K562 (cell line): ENCODE measurements around the gene ANAPC13. TPM values are rescaled to one million over a fixed set of nuclear protein-coding genes. Genes with fewer than 3 reads are reported as not detected.

Experiments used
- ATAC-seq: fragments of 200-7000 bp; cut with Tn5 transposase; 3 replicates; pipeline ENCODE4 v1.9.1; 2020; ENCODE audit warnings: moderate library complexity
- BruUV-seq: library from RNA; stranded (reverse); fragments of 400-500 nt; replicated peaks from 2 replicates; lab custom pipeline; 2021; lab: Mats Ljungman, UMichigan
- CTCF ChIA-PET: fragments of 300-600 bp; formaldehyde crosslinking; extraction: SDS; loops from one replicate; lab custom pipeline; 2021; ENCODE audit warnings: low intra/inter-chr PET ratio; lab: Yijun Ruan, JAX
- POLR2A ChIA-PET: fragments of 300-600, 350-650 bp; sonication (Branson Sonifier 250); formaldehyde crosslinking; extraction: SDS; loops from one replicate; lab custom pipeline; 2021; ENCODE audit warnings: antibody characterized with exemption, inconsistent platforms; lab: Yijun Ruan, JAX
- DNase-seq, 4 experiments: peaks; one replicate each; pipeline versions ENCODE4 v3.0.0 to v3.0.0-alpha.2; 2011 to 2018; ENCODE audit warnings: low spot score in 3 of 4, mixed read lengths in 3 of 4; ENCODE audit errors: extremely low read depth in 1 of 4
- FAIRE-seq: peaks from 2 replicates; lab custom pipeline; 2011; peaks lifted over from hg19 to GRCh38; lab: Jason Lieb, UNC
- H2AFZ ChIP-seq: 2 replicates; pipeline ENCODE4 v1.6.0; 2011; ENCODE audit warnings: low read depth, low read length, control low read depth, inconsistent platforms
- H3K27ac ChIP-seq: fragments of 200-600 bp; 3 replicates; pipeline ENCODE4 v1.8.0; 2011; ENCODE audit warnings: low read depth, mild to moderate bottlenecking, control low read depth, inconsistent platforms, low read length, moderate library complexity, mixed read lengths; ENCODE audit errors: extremely low read depth
- H3K27me3 ChIP-seq, 2 experiments: fragments of 300-600 bp in 1 of 2; 2 replicates in 1 of 2; 3 replicates in 1 of 2; pipeline versions ENCODE4 v1.6.0 to v1.8.0; 2011; ENCODE audit warnings: inconsistent platforms in 2 of 2, low read length in 2 of 2, mild to moderate bottlenecking in 1 of 2, mixed read lengths in 1 of 2, moderate library complexity in 1 of 2; ENCODE audit not compliant: control insufficient read depth in 2 of 2, insufficient read depth in 2 of 2
- H3K36me3 ChIP-seq: fragments of 300-600 bp; 3 replicates; pipeline ENCODE4 v1.8.0; 2011; ENCODE audit warnings: mild to moderate bottlenecking, low read length, inconsistent platforms; ENCODE audit not compliant: control insufficient read depth, insufficient read depth
- H3K4me1 ChIP-seq, 2 experiments: fragments of 200-600 bp in 1 of 2; replicated peaks in 1 of 2; 2 replicates in 1 of 2; 3 replicates in 1 of 2; pipeline versions ENCODE4 v1.5.1 to v1.8.0; 2011; ENCODE audit warnings: inconsistent platforms in 2 of 2, low read length in 2 of 2, mild to moderate bottlenecking in 1 of 2, mixed read lengths in 1 of 2, moderate library complexity in 1 of 2; ENCODE audit not compliant: control insufficient read depth in 2 of 2, insufficient read depth in 2 of 2
- H3K4me2 ChIP-seq: 2 replicates; pipeline ENCODE4 v1.6.1; 2011; ENCODE audit warnings: low read length, control low read depth, inconsistent platforms, mixed read lengths; ENCODE audit not compliant: insufficient read depth
- H3K4me3 ChIP-seq: fragments of 200-600 bp; sonication (generic), shearing (Covaris generic); 2 replicates; pipeline ENCODE4 v1.5.1; 2016; ENCODE audit warnings: control low read depth, inconsistent platforms
- H3K79me2 ChIP-seq: fragments of 200-600 bp; 3 replicates; pipeline ENCODE4 v1.8.0; 2011; ENCODE audit warnings: low read length, inconsistent platforms; ENCODE audit not compliant: control insufficient read depth, insufficient read depth
- H3K9ac ChIP-seq, 2 experiments: 2 replicates each; pipeline versions ENCODE4 v1.6.0 to v1.6.1; 2011; ENCODE audit warnings: low read depth in 2 of 2, low read length in 2 of 2, control low read depth in 1 of 2, inconsistent platforms in 1 of 2, mild to moderate bottlenecking in 1 of 2, mixed read lengths in 1 of 2; ENCODE audit not compliant: insufficient read depth in 1 of 2
- H3K9me1 ChIP-seq: one replicate; pipeline ENCODE4 v1.6.0; 2011; ENCODE audit warnings: inconsistent platforms, mild to moderate bottlenecking, low read length, moderate library complexity; ENCODE audit not compliant: control insufficient read depth, insufficient read depth
- H3K9me3 ChIP-seq: replicated peaks from 2 replicates; pipeline ENCODE4 v1.5.1; 2011; ENCODE audit warnings: low read depth, low read length, inconsistent platforms; ENCODE audit not compliant: control insufficient read depth, insufficient read depth
- H4K20me1 ChIP-seq: replicated peaks from 2 replicates; pipeline ENCODE4 v1.6.1; 2011; ENCODE audit warnings: low read length, inconsistent platforms, mixed read lengths; ENCODE audit not compliant: control insufficient read depth, insufficient read depth
- ARHGAP35 ChIP-seq: fragments of 450-650 bp; IDR thresholded peaks from 2 replicates; pipeline ENCODE4 v1.6.1; 2018; ENCODE audit not compliant: partially characterized antibody
- ATF7 ChIP-seq: fragments of 450-650 bp; IDR thresholded peaks from 2 replicates; pipeline ENCODE4 v1.7.1; 2014; ENCODE audit warnings: mild to moderate bottlenecking, moderate library complexity
- CHD4 ChIP-seq: fragments of 200-600 bp; sonication (generic); IDR thresholded peaks from 3 replicates; pipeline ENCODE4 v1.6.1; 2012; ENCODE audit warnings: low read depth, mild to moderate bottlenecking, mixed read lengths, low read length, inconsistent platforms; ENCODE audit not compliant: insufficient read depth, insufficient replicate concordance, poor library complexity, severe bottlenecking
- MEIS2 ChIP-seq: fragments of 450-650 bp; IDR thresholded peaks from 2 replicates; pipeline ENCODE4 v1.6.1; 2014; ENCODE audit warnings: mild to moderate bottlenecking; ENCODE audit not compliant: partially characterized antibody
- MTF1 ChIP-seq: fragments of 250-450 bp; sonication (Bioruptor Pico); IDR thresholded peaks from 2 replicates; pipeline ENCODE4 v1.9.0; 2021; ENCODE audit warnings: moderate library complexity, mild to moderate bottlenecking, inconsistent platforms, borderline replicate concordance
- PHF20 ChIP-seq: fragments of 450-650 bp; IDR thresholded peaks from 2 replicates; pipeline ENCODE4 v1.6.1; 2018; ENCODE audit not compliant: partially characterized antibody
- POLR2H ChIP-seq: IDR thresholded peaks from 2 replicates; pipeline ENCODE4 v1.6.1; 2016; ENCODE audit warnings: missing genetic modification characterization, low read depth, mild to moderate bottlenecking, control low read depth, missing compliant biosample characterization, moderate library complexity
- SMARCB1 ChIP-seq: IDR thresholded peaks from 2 replicates; pipeline ENCODE4 v1.6.1; 2011; ENCODE audit warnings: improper control_type of control experiment, low read depth; ENCODE audit not compliant: insufficient read length
- TEAD4 ChIP-seq, 2 experiments: sonication (generic) in 1 of 2; formaldehyde crosslinking in 1 of 2; IDR thresholded peaks; 2 replicates each; pipeline versions ENCODE4 v1.6.1 to v1.8.0; 2012 to 2022; ENCODE audit warnings: borderline replicate concordance in 1 of 2, inconsistent platforms in 1 of 2, low read length in 1 of 2, mild to moderate bottlenecking in 1 of 2, missing genetic modification reagents in 1 of 2
- XRCC3 ChIP-seq: fragments of 450-650 bp; IDR thresholded peaks from 2 replicates; pipeline ENCODE4 v1.6.1; 2017; ENCODE audit warnings: mild to moderate bottlenecking, moderate library complexity
- YY1 ChIP-seq, 3 experiments: IDR thresholded peaks; 2 replicates each; pipeline ENCODE4 v1.6.1; 2011; ENCODE audit warnings: low read length in 2 of 3, mild to moderate bottlenecking in 2 of 3, moderate library complexity in 2 of 3, borderline replicate concordance in 1 of 3, control low read depth in 1 of 3, low read depth in 1 of 3; ENCODE audit not compliant: insufficient read depth in 3 of 3, insufficient replicate concordance in 2 of 3, control insufficient read depth in 1 of 3, insufficient read length in 1 of 3; ENCODE audit errors: extremely low read depth in 1 of 3
- ZNF212 ChIP-seq: fragments of 450-650 bp; formaldehyde crosslinking; IDR thresholded peaks from 2 replicates; pipeline ENCODE4 v1.4.0; 2020; ENCODE audit warnings: mild to moderate bottlenecking
- ZNF316 ChIP-seq: fragments of 450-650 bp; IDR thresholded peaks from 2 replicates; pipeline ENCODE4 v1.6.1; 2016
- WGBS: fragments of 100-300 bp; shearing (Covaris generic); methylation state at CpG from one replicate; pipeline ENCODE4 v1.1.6; 2016; ENCODE audit warnings: low coverage, mixed read lengths; ENCODE audit not compliant: insufficient coverage; ENCODE audit errors: missing lambda C conversion rate; 5-methylcytosine and 5-hydroxymethylcytosine counted together
- in situ Hi-C: fragments of 300-500 bp; cut with MboI; formaldehyde crosslinking; loops from 4 replicates; pipeline ENCODE4 v1.15.0; 2018; ENCODE audit warnings: inconsistent platforms, mixed read lengths
- intact Hi-C: fragments of 100-400 bp; cut with micrococcal nuclease; formaldehyde crosslinking; loops from 2 replicates; pipeline ENCODE4 v1.14.2; 2022
- polyA plus RNA-seq, 8 experiments: library from polyadenylated mRNA; depleted of rRNA in 4 of 8; stranded (reverse) in 5 of 8; unstranded in 3 of 8; fragments of >200 nt; fragmentation: Nextera tagmentation in 2 of 8; fragmentation: Illumina TruSeq in 1 of 8; extraction: Ambion mirVana in 2 of 8; extraction: Trizol in 1 of 8; gene quantifications; 2 replicates each; pipeline versions ENCODE4 v1.2.1 to v1.2.3, GENCODE V29; 2011 to 2014; ENCODE audit warnings: inconsistent platforms in 1 of 8, missing spikeins in 1 of 8
- total RNA-seq, 7 experiments: library from RNA; depleted of rRNA in 6 of 7; stranded (reverse); fragments of >200 nt in 6 of 7; fragmentation: Illumina TruSeq in 2 of 7; extraction: Trizol in 2 of 7; gene quantifications; 2 replicates each; pipeline versions ENCODE4 v1.2.1 to v1.2.3, GENCODE V29; 2011 to 2021; ENCODE audit warnings: low replicate concordance in 1 of 7
- TF ChIP-seq, protein P1 (sequence below): fragments of 450-650 bp; IDR thresholded peaks from 2 replicates; pipeline ENCODE4 v1.6.1; 2016
- TF ChIP-seq, protein P2 (sequence below), 2 experiments: IDR thresholded peaks in 1 of 2; conservative IDR thresholded peaks in 1 of 2; 2 replicates each; pipeline ENCODE4 v1.6.1; 2016; ENCODE audit warnings: low read depth in 2 of 2, mild to moderate bottlenecking in 1 of 2, missing compliant biosample characterization in 1 of 2, missing genetic modification characterization in 1 of 2, moderate library complexity in 1 of 2

Gene ANAPC13
- total and polyA plus RNA-seq, 9 of the 15 experiments (the other 6 are each of a cell fraction or from before 2014, with no cell fraction given): 48.5 to 238 (median 68.5) TPM

DNA sequence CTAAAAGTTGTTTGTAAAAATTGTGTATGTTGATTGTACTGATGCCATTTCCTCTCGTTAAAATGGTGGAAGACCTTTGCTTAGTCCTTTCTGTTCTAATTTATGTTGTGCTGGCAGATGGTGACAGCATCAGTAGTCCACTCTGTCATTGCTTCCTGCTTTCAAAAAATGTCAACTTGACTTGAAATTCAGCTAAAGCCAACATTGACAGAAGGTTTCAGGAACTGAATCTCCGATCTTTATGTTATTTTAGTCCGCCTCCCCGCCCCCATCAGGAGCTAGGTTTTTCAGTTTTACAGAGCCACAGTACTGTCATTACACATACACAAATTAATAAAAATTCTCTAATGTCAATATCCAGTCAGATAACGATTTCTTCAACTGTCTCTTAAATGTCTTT lies 1.6 kb upstream of the ANAPC13 start:
- H4K20me1 ChIP-seq: no peaks in the 10 kb centered on the region
- H3K4me3 ChIP-seq: peak overlapping the region; percentile 74
- POLR2A ChIA-PET: interaction anchor here (0.8 to 0.9 kb wide), 3 partner anchors 10 to 208 kb away, joined by 3 read pairs; no protein-coding TSS in a partner anchor
- FAIRE-seq (no peak), ATAC-seq (no peak), DNase-seq (peak in 1 of 4 experiments; percentile 21)
- peaks cover 15% of the 10 kb centered on the region for H3K36me3 ChIP-seq
- WGBS: 9% methylated on average over 5 of the region's 5 CpGs
- peak overlapping the region; percentile 92 for H3K27ac ChIP-seq
- peak overlapping the region; percentile 58 for H2AFZ ChIP-seq
- H3K27me3 ChIP-seq: no peaks in the 10 kb centered on the region
- H3K9me1 ChIP-seq: no peaks in the 10 kb centered on the region
- H3K4me1 ChIP-seq: peaks cover 10 to 21% of the 10 kb centered on the region in 2 experiments; a peak in 4 of 5 replicates
- TF ChIP-seq ZNF316 (0 out of 2 replicates have a peak, but pooled peaks have one; percentile 10), ATF7 (0 out of 2 replicates have a peak, but pooled peaks have one; percentile 11), XRCC3 (no peak), ZNF212 (CRISPR knock-in tag) (no peak), POLR2H (tag) (0 out of 2 replicates have a peak, but pooled peaks have one; percentile 18), PHF20 (no peak), TEAD4 (IDR thresholded peaks at IDR 0.05; ENCODE audit: low read length) (peak; percentile 22; the same call in 1 of the 2 replicates), TEAD4 (CRISPR knock-in tag; IDR thresholded peaks at IDR 0.05; ENCODE audit: borderline replicate concordance) (no peak), CHD4 (no peak), ARHGAP35 (no peak), YY1 (IDR thresholded peaks at IDR 0.05; ENCODE audit: borderline replicate concordance in 1 of 3, control insufficient read depth in 1 of 3, extremely low read depth in 1 of 3, insufficient read depth in 3 of 3, insufficient read length in 1 of 3, insufficient replicate concordance in 2 of 3, low read depth in 1 of 3, low read length in 2 of 3) (peak in 1 of 3 experiments; percentile 45), SMARCB1 (no peak), MTF1 (CRISPR knock-in tag) (no peak), MEIS2 (peak; percentile 89)
- TF ChIP-seq, protein P1, sequence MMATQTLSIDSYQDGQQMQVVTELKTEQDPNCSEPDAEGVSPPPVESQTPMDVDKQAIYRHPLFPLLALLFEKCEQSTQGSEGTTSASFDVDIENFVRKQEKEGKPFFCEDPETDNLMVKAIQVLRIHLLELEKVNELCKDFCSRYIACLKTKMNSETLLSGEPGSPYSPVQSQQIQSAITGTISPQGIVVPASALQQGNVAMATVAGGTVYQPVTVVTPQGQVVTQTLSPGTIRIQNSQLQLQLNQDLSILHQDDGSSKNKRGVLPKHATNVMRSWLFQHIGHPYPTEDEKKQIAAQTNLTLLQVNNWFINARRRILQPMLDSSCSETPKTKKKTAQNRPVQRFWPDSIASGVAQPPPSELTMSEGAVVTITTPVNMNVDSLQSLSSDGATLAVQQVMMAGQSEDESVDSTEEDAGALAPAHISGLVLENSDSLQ: peak; percentile 53
- TF ChIP-seq, protein P2, sequence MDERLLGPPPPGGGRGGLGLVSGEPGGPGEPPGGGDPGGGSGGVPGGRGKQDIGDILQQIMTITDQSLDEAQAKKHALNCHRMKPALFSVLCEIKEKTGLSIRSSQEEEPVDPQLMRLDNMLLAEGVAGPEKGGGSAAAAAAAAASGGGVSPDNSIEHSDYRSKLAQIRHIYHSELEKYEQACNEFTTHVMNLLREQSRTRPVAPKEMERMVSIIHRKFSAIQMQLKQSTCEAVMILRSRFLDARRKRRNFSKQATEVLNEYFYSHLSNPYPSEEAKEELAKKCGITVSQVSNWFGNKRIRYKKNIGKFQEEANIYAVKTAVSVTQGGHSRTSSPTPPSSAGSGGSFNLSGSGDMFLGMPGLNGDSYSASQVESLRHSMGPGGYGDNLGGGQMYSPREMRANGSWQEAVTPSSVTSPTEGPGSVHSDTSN (CRISPR knock-in tag; IDR thresholded peaks at IDR 0.05; ENCODE audit: low read depth): no peak
- TF ChIP-seq, protein P2 (tag; conservative IDR thresholded peaks at IDR 0.05; ENCODE audit: low read depth): peak; percentile 90
- peaks cover 74% of the 10 kb centered on the region for H3K79me2 ChIP-seq
- intact Hi-C loops (no loop called here), in situ Hi-C loops (loop anchor here (25.0 kb wide), 1 partner anchor 675 kb away; the partner anchor contains the start of gene SRPRB)
- CTCF ChIA-PET: no interaction called here
- no peaks in the 10 kb centered on the region for H3K9me3 ChIP-seq
- BruUV-seq: no TSS peak
- peak overlapping the region; percentile 64 to 93; a peak in 3 of 4 replicates for H3K9ac ChIP-seq
- H3K4me2 ChIP-seq: peak overlapping the region; percentile 99
